HG03457 (cell line): ENCODE measurements around the gene NEGR1.

Experiments used
- ATAC-seq: cut with Tn5 transposase; IDR thresholded peaks from one replicate; pipeline ENCODE4 v1.9.1; 2021; ENCODE audit warnings: moderate number of reproducible peaks; ENCODE audit not compliant: unreplicated experiment

The NEGR1 gene

DNA sequence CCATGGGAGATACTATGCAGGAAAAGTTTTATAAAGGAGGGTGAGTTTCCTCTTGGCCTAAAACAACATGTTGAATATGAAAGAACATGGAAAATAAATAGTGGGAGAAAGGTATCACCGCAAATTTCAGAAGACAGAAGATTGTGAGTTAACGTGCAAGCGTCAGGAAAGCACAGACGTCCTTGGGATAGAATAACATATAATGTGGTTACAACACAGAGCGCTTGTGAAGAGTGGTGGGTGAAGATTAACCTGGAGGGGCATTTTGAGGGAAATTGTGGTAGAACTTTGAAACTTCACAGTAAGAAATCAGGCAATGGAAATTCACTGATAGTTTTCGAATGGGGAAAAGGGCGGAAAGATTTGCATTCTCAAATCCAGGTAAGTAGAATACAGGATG is 47.3 kb downstream of the NEGR1 start:
- no peak for ATAC-seq

- no peak for ATAC-seq
Observed at GRCh38 chr1:72230746-72231145, 51.6 kb downstream of the NEGR1 start.

DNA sequence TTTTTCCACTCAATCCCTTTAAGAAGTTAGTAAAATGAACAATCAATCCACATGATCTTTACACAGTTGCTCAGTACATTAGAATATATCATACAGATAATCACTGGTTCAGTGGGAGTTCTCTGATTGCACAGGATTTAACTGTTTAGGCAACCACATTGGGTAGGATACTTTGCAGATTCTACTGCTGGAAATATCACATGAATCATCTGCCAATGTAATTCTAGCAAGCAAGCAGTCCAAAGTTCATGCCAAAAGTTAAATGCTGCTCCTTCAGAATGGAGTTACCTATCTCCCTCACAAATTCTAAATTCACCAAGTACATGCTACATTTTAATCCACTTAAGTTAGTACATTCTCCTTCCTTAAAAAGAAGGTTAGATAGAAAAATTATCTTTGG is 52.4 kb downstream of the NEGR1 start:
- ATAC-seq = no peak

DNA sequence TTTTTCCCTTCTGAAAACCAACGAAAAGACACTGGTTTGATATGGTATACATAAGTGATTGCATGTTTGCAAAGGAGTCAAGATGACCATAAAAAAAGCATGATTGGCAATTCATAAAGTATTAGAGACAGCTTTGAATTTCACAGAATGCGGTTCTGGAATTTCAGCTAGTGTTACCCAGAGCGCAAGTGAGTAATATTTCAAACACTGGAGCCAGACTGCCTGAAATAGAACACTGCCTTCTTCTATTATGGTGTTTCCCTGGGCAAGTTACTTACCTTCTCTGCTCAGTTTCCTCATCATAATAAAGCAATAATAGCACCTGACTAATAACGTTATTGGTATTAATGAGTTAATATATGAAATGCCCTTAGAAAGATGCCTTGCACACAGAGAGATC is 54.7 kb downstream of the NEGR1 start:
- no peak for ATAC-seq

DNA sequence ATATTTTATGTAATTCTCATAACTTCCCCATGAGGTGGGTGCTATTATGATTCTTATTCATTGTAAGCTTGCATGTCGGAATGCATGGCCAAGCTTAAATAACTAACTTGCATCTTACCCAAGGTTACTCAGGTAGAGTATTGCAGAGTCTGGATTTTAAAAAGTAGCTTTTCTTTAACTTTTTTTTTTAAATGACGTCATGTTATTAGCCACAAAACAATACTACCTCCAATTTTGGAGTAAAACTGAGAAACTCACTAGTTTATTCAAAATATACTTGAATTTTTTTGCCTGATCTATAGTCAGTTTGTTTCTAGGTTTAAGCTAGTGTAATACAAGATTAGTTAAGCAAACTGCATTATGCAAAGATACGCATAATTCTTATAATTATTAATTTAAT is 57.8 kb downstream of the NEGR1 start:
- ATAC-seq = no peak

DNA sequence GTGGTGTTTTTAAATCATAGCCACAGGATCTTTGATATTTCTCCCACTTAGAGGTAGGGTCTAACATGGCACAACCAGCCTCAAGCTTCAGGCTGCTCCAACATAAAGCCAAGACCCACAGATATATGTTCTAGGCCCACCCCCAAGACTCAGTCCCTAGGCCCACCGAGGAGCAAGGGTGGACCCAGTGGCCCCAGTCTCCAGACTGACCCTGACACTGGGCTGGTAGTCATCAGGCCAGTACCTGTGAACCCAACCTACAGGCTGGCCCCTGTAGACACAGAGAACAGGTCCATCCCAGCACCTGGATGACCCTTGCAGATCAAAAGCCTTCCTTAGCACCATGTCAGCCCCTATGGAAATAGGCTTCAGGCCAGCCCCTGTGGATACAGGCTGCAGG is 60.5 kb downstream of the NEGR1 start:
- ATAC-seq = no peak

DNA sequence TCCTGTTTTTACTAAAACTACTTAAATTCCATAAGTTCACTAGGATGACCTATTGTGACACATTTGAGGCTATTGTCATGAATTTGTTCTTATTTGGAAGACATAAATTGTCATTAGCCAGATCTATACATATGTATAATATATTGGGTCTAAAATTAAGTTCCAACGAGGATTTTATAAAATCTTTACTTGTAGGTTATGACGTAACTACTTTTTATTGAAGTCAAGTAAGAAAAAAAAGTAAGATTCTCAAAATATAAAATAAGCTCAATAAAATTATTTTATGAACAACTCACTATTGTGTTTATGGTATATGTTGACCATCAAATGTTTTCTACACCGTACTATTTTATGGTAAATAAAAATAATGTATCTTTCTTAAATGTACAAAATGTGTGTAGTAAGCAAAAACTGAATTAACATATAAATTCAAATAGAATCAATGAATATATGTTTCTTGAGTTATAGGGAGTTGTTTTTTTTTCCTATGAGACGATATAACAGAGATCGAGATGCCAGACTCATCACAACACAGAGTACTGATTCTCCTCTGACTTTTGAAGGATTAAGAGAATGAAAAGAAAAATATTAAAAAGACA is 64.1 kb downstream of the NEGR1 start:
- no peak for ATAC-seq

DNA sequence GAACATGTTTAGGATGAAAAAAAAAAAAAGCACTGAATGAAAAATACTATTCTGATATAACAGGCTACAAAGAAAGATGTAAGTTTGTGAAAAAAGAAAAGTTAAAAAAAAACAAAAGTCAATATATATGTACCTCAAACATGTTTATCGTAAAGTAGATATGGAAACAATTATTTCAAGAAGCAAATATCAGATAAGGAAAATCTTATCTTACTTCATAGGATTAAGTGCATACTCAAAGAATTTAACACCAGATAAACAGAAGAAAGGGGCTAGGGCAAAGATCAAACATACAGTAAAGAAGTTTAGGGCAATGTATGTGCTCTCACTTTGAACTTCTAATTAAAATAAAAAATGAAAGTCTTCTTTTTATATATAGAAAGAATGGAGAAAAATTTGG is 75.3 kb downstream of the NEGR1 start:
- no peak for ATAC-seq

- no peak for ATAC-seq
Observed at GRCh38 chr1:72202761-72203160, 79.6 kb downstream of the NEGR1 start.

- no peak for ATAC-seq
Observed at GRCh38 chr1:72197786-72198185, 84.6 kb downstream of the NEGR1 start.

DNA sequence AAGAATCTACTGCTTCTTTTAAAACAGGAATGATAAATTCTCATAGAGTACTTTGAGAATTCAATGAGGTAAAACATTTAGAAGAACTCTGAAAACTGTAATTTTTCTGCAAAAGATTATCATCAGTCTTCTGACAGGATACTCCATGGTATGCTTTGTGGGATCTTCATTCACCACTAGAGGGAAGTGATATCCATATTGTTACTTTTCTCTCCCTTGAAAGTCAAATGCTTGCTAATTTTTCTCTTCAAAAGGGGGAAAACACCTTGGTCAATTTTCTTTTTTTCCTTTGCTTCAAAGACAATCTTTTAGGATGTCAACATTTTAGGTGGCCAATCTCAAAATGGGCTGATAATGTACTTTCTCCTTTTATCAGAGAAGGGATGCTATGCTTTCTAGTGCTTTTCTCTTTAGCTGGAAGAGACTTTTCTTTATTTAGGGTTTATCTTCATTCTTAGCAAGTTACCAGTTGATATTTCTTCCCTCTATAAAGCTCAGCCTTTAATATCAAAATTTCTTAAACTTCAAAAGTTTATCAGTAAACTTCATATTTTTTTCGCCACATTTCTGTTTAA is 95.5 kb downstream of the NEGR1 start:
- no peak for ATAC-seq

DNA sequence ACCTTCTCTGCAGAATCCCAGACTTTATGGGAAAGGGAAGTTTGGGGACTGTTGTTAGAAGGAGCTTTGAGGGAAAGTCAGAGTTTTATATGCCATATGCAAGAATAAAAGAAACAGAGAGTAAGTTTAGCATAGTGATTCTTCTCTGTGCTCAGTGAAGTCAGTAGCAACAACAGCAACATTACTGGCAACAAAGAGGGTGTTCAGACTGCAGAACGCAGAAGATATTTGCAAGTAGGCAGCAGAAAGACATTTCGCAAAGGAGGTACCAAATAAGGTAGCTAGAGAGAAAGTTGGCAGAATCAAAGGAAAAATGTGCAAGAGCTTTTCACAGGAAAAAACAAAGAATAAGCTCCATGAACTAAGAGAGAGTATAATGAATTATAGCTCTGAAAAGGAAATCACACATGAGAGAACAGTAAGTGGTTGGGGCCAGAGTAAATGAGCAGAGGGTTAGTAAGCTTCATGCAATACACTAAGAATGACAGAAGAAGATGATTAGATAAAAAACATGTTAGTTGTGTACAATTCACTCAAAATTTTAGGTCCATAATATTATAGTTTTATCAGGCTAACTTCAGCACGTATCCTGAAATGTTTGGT is 98.1 kb downstream of the NEGR1 start:
- no peak for ATAC-seq

DNA sequence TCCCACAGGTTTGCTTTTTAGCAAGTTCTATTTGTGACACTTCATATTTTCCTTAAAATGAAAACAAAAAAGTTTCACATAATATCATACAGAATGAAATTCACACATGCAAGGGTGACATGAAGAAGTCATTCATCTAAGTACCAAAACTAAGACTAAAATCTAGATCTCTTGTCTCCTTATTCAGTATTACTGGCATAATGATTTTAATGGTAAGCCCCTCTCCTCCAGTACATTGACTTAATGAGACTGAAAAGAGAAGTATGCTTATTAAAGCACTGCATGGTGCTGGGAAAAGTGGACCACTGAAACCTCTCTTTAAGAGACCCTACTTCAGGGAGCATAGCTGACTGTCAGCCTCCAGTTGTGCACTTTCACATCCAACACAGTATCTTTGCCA is 99.5 kb downstream of the NEGR1 start:
- ATAC-seq = no peak

- no peak for ATAC-seq
Observed at GRCh38 chr1:72178266-72178665, 104.1 kb downstream of the NEGR1 start.

GRCh38 chr1:72177711-72178110 is 104.6 kb downstream of the NEGR1 start:
- ATAC-seq = no peak

GRCh38 chr1:72170246-72170645 is 112.1 kb downstream of the NEGR1 start:
- ATAC-seq = no peak

GRCh38 chr1:72166426-72166825 is 115.9 kb downstream of the NEGR1 start:
- no peak for ATAC-seq

GRCh38 chr1:72150508-72150907 is 131.8 kb downstream of the NEGR1 start:
- ATAC-seq = no peak

DNA sequence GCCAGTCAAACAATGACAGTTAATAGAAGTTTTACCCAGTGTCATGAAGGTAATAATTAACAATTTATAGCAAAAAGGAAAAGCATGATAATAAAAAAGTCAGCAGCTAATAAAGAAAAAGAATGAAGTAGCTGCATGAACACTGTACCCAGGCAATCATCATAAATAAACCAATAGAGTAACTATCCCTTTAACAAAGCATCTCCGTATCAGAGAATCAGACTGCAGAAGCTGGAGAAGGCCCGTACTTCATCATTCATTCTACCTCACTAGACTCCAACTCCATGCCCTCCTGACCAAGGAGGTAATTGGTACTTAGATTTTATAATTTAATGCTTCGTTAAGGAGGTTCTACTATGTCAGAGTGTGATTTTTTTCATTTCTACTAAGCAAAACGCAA is 140.5 kb downstream of the NEGR1 start:
- no peak for ATAC-seq

DNA sequence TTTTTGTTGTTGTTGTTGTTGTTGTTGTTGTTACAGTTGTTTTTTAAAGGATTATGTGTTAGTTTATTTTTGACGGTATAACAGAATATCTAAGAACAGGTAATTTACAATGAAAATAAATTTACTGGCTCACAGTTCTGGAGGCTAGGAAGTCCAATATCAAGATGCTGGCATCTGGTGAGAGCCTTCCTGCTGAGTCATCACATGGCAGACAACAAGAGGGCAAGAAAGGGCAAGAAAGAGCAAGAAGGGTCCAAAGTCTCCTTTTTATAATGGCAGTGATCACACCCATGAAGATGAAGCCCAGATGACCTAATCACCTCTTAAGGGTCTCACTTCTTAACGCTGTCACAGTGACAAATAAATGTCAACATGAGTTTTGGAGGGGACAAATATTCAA is 142.1 kb downstream of the NEGR1 start:
- ATAC-seq = no peak

GRCh38 chr1:72137656-72138055 is 144.7 kb downstream of the NEGR1 start:
- no peak for ATAC-seq

- ATAC-seq = no peak
Observed at GRCh38 chr1:72129869-72130268, 152.5 kb downstream of the NEGR1 start.
